ENCODE data around the gene ZXDC.
A peak's percentile ranks its signal among the peaks of the same experiment; 100 is the strongest.

ZXDC gene

GRCh38 chr3:126446791-126447190 is 28.9 kb downstream of the ZXDC start:
- TF ChIP-seq, protein P1, sequence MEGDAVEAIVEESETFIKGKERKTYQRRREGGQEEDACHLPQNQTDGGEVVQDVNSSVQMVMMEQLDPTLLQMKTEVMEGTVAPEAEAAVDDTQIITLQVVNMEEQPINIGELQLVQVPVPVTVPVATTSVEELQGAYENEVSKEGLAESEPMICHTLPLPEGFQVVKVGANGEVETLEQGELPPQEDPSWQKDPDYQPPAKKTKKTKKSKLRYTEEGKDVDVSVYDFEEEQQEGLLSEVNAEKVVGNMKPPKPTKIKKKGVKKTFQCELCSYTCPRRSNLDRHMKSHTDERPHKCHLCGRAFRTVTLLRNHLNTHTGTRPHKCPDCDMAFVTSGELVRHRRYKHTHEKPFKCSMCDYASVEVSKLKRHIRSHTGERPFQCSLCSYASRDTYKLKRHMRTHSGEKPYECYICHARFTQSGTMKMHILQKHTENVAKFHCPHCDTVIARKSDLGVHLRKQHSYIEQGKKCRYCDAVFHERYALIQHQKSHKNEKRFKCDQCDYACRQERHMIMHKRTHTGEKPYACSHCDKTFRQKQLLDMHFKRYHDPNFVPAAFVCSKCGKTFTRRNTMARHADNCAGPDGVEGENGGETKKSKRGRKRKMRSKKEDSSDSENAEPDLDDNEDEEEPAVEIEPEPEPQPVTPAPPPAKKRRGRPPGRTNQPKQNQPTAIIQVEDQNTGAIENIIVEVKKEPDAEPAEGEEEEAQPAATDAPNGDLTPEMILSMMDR (IDR thresholded peaks at IDR 0.05; ENCODE audit: control insufficient read depth, extremely low read depth, insufficient read depth) = no peak
- no peak for DNase-seq (ENCODE audit: low read depth)
- H3K4me3 ChIP-seq (ENCODE audit: low read depth, low read length) = no peak overlapping the region

GRCh38 chr3:126446301-126446700 is 29.4 kb downstream of the ZXDC start:
- TF ChIP-seq, protein P1 (IDR thresholded peaks at IDR 0.05; ENCODE audit: control insufficient read depth, extremely low read depth, insufficient read depth) = no peak
- DNase-seq (ENCODE audit: low read depth) = no peak
- no peak overlapping the region for H3K4me3 ChIP-seq (ENCODE audit: low read depth, low read length)

GRCh38 chr3:126445506-126445905 is 30.2 kb downstream of the ZXDC start:
- TF ChIP-seq, protein P1 (IDR thresholded peaks at IDR 0.05; ENCODE audit: control insufficient read depth, extremely low read depth, insufficient read depth) = no peak
- no peak overlapping the region for H3K4me3 ChIP-seq (ENCODE audit: low read depth, low read length)
- DNase-seq (ENCODE audit: low read depth) = no peak

DNA sequence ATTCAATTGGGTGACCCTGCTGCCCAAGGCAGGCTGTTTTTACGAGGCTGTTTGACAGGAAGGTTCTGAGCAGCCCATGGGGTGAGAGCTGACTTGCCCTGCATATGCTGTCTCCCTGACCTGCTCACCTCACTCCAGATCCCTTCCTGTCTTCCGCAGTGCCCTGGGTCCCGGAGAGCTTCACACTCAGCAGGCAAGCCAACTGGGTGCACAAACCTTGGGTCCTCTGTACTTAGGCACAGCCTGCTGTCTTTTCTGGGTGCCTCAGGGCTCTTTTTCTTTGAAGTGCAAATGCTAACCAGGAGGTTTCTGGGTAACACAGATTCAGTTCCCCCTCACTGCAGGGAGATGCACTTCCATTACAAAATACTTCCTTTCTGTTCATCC is 32.8 kb downstream of the ZXDC start:
- DNase-seq (ENCODE audit: low read depth) = peak; percentile 7
- TF ChIP-seq, protein P1 (IDR thresholded peaks at IDR 0.05; ENCODE audit: control insufficient read depth, extremely low read depth, insufficient read depth) = no peak
- no peak overlapping the region for H3K4me3 ChIP-seq (ENCODE audit: low read depth, low read length)

GRCh38 chr3:126442094-126442855 is 33.4 kb downstream of the ZXDC start:
- TF ChIP-seq, protein P1 (IDR thresholded peaks at IDR 0.05; ENCODE audit: control insufficient read depth, extremely low read depth, insufficient read depth) = no peak
- no peak for DNase-seq (ENCODE audit: low read depth)
- H3K4me3 ChIP-seq (ENCODE audit: low read depth, low read length) = no peak overlapping the region

GRCh38 chr3:126441256-126441880 is 34.3 kb downstream of the ZXDC start:
- H3K4me3 ChIP-seq (ENCODE audit: low read depth, low read length) = no peak overlapping the region
- no peak for DNase-seq (ENCODE audit: low read depth)
- TF ChIP-seq, protein P1 (IDR thresholded peaks at IDR 0.05; ENCODE audit: control insufficient read depth, extremely low read depth, insufficient read depth) = no peak

GRCh38 chr3:126440709-126440995 is 35.0 kb downstream of the ZXDC start:
- TF ChIP-seq, protein P1 (IDR thresholded peaks at IDR 0.05; ENCODE audit: control insufficient read depth, extremely low read depth, insufficient read depth) = no peak
- H3K4me3 ChIP-seq (ENCODE audit: low read depth, low read length) = no peak overlapping the region
- DNase-seq (ENCODE audit: low read depth) = no peak

All from LNCaP clone FGC (cell line).